ENCODE measurements around the gene MVD. TPM values are rescaled to one million over a fixed set of nuclear protein-coding genes. Genes with fewer than 3 reads are reported as not detected.

The MVD gene
- total RNA-seq, 1 donor, result 111 TPM

DNA sequence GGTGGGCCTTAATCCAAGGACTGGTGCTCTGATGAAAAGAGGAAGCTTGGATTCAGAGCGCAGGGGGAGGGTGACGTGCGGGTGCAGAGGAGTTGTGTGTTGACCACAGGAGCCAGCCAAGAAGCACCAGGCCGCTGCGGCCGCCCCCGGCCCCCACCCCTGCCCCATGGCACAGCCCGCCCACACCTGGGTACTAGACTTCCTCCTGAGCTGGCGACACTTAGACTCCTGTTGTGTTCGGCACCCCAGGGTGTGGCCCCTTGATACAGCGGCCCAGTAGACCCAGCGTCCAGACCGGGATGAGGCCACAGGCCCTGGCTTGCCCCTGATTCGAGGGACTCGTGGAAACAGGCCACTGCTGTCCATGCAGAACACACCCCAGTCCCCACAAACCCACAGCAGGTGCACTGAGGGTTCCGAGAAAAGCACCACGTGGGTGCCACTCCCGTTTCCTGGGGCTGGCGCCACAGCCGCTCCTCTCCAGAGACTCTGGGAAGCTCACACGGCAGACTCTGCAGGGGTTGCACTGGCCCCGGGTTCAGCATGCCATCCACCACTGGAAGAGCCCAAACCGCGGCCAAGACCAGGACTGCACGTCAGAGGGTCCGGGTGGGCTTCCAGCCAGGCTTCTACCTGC, 29.2 kb upstream of the MVD start:
- DNase-seq (ENCODE audit: low read depth), result no peak
- no peak for TF ChIP-seq CTCF (IDR thresholded peaks at IDR 0.05; ENCODE audit: insufficient read depth, low read depth, low read length)
- no peak overlapping the region for H3K4me3 ChIP-seq (ENCODE audit: low read depth, low read length)

GRCh38 chr16:88691129-88691813, 28.4 kb upstream of the MVD start:
- no peak for TF ChIP-seq CTCF (IDR thresholded peaks at IDR 0.05; ENCODE audit: insufficient read depth, low read depth, low read length)
- no peak overlapping the region for H3K4me3 ChIP-seq (ENCODE audit: low read depth, low read length)
- DNase-seq (ENCODE audit: low read depth), result no peak

GRCh38 chr16:88690341-88691128, 27.6 kb upstream of the MVD start:
- no peak for DNase-seq (ENCODE audit: low read depth)
- TF ChIP-seq CTCF (IDR thresholded peaks at IDR 0.05; ENCODE audit: insufficient read depth, low read depth, low read length), result no peak
- H3K4me3 ChIP-seq (ENCODE audit: low read depth, low read length), result no peak overlapping the region

DNA sequence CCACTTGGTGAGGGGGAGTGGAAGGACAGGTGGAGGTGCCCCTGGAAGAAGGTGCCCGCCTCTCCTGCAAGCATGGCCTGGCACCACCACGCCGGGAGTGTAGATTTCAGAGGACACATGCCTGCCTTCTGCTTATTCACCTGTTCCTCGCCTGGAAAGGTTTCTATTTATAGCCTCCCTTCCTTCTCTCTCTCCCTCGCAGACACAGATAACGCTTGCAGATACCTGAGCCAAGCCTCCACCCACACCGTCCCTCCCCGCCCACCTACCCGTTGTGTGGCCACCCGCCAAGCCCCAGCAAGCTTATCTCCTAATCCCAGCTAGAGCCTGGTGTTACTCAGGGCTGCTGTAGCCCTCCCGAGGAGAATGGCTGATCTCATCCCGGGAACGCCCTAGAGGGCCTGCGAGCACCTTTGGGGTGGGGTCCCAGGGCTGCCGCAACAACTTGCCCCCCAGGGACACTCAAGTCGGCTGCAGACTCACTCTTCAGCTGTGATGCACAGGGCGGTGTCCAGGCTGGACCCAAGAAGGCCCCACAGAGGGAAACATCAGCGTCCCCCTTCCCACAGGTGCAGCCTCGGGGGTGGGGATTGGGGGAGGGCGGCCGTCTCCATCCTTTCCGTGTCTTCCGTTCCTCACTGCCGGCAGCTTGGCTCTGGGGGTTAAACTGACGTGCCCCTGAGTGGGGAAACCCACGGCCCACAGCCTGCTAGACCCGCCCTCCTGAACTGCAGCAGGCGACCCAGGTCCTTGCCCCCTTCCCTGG, 25.3 kb upstream of the MVD start:
- no peak for DNase-seq (ENCODE audit: low read depth)
- TF ChIP-seq CTCF (IDR thresholded peaks at IDR 0.05; ENCODE audit: insufficient read depth, low read depth, low read length), result no peak
- no peak overlapping the region for H3K4me3 ChIP-seq (ENCODE audit: low read depth, low read length)

DNA sequence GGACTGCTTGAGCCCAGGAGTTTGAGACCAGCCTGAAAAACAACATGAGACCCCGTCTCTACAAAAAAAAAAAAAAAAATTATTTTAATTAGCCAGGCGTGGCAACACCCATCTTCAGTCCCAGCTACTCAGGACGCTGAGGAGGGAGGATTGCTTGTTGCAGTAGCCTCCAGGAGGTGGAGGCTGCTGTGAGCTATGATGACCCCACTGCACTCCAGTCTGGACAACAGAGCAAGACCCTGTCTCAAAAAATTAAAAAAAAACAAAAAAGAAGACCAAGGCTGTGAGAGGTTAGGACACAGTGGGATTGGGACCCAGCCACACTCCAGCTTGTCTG, 24.8 kb upstream of the MVD start:
- no peak for TF ChIP-seq CTCF (IDR thresholded peaks at IDR 0.05; ENCODE audit: insufficient read depth, low read depth, low read length)
- no peak for DNase-seq (ENCODE audit: low read depth)
- H3K4me3 ChIP-seq (ENCODE audit: low read depth, low read length), result no peak overlapping the region

DNA sequence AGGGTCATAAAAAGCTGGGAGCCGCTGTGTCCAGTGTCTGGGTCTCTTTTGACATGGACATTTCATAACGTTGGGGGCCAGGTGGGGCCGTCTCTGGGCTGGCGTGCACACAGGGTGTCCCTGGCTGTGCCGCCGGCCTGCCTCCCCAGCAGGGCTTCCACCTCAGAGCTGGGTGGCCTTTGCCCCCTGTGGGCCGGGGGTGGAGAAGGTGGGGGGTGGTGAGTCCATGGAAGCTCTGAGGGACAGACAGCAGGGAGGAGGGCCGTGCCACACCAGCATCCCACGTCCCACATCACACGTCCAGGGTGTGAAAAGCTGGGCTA, 24.3 kb upstream of the MVD start:
- no peak for TF ChIP-seq CTCF (IDR thresholded peaks at IDR 0.05; ENCODE audit: insufficient read depth, low read depth, low read length)

More for the DNA sequence above, 24.3 kb upstream of the MVD start:
- DNase-seq (ENCODE audit: low read depth), result no peak
- H3K4me3 ChIP-seq (ENCODE audit: low read depth, low read length), result no peak overlapping the region

Measured in fibroblast of villous mesenchyme (primary cell).